DMS53 treated with DMSO at 0.1 percent for 48 hours (cell line): ENCODE results near the gene PRPF31.

Experiments
- DNase-seq: peaks from one replicate; lab custom pipeline; 2025; ENCODE audit not compliant: unreplicated experiment; lab: John Stamatoyannopoulos, UW

PRPF31 gene

DNA sequence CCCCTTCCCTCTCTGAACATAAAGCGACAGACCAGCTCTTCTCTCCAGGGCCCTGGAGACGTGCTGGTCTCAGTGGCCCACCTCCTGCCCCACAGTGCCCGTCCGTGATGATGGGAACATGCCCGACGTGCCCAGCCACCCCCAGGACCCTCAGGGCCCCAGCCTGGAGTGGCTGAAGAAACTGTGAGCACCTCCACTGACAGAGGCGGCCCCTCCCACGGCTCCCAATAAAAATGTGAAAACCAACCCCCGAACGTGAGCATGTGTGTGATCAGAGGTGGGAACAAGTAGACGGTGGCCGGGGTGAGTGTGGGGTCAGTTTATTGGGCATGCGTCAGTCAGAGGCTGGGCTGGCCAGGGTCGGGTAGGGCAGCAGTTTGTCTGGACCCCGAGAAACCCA is 8.8 kb upstream of the PRPF31 start:
- DNase-seq: no peak

DNA sequence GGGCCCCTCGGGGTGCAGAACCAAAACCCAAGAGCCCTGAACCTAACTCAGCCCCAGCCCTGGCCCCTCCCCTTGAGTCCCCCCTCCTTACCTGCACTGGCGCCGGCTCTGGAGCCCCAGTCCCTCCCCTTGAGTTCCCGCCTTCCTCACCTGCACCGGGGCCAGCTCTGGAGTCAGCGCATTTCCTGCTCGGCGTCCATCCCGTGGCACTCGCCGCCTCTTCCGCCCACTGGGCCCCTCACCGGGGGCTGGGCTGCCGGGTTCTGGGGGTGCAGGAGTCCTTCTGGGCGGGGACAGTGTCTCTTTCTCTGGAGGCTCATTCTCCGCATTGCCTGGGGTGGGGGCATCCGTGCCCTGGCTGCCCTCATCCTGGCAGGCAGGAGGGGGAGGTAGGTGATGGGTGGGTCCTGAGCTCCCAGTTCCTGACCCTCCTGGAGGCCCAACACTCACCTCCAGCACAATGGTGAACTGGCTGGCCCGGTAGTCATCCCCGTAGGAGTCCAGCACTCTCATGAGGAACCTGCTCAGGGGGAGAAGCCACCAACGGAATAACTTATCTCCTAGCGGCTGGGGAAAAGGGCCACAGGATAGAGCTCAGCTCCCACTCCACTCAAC is 7.6 kb upstream of the PRPF31 start:
- DNase-seq: no peak

DNA sequence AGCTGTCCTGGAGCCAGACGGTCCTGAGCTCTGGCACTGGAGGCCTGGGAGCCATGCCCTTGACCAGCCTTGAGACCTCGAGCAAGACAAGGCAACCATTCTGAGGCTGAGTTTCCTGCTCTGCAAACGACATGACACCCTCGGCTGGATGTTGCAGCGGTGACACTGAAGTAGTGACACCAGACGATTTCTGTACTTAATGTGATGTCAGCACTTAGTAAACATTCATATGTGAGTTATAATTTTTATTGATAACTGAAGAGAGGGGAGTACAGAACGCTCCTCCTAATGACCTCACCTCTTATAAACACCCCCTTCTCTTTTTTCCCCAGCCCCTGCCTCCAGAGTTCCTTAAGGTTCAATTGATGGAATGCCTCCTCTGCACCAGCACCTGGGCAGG is 7.1 kb upstream of the PRPF31 start:
- DNase-seq: no peak

DNA sequence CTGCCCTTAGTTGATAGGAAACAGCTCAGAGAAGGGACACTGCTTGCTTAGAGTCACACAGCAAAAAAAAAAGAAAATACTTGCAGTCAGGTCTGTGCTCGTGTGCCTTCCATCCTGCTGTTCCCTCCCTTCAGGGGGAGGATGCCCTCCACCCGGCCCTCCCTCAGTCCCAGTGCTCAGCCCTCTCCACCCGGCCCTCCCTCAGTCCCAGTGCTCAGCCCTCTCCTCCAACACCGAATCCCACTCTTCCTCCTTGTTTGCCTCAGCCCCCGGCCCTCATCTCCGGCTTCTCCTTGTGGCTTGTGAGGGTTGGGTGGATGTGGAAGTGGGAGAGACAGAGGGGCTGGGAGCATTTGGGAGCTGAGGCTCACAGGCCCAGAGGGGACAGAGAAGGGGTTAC is 5.9 kb upstream of the PRPF31 start:
- DNase-seq: no peak

DNA sequence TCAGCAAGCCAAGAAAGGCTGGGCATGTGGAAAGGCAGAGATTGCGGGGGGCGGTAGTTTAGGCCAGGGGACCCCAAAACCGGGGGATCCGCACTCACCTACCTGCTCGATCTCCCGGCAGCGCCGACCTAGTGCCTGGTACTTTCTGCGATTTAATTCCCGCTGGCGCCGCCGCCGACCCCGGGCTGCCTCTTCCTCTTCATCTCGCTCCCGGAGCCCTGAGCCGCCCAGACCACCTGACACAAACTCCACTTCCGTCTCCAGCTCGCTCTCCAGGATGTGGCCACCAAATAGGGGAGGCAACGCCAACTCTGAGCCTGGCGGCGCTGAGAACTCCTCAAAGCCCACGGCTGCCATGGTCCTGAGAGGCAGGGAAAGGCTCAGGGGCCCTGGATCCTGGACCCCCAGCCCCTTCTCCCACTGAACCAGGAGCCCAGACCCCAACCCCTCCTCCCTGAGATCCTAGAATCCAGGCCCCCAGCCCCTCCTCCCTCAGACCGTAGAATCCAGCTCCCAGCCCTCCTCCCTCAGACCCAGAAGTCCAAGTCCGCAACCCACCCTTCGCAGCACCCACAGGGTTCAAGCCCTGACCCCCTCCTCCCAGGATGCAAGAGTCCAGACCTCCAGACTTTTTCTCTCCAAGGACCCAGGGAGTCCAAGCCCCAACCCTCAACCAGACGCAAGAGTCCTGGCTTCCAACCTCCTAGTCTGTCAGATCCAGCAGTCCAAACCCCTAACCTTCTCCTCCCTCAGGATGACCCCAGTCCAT is 1.0 kb upstream of the PRPF31 start:
- peak; percentile 13 for DNase-seq

DNA sequence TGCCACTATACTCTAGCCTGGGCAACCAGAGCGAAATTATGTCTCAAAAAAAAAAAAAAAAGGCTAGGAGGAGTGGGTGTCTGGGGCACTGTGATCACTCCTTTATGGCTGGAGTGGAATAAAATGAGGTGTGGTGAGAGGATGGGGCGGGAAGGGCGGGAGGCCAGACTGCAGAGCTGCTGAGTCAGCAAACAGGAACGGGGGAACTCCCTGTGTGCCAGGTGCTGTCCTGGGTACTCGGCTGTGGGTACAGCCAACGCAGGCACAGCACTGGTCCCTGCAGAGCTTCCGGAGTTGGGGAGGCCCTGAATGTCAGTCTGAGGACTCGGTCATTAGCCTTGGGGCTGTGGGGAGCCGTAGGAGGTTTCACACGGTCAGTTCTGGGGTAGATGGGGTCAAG is 5.7 kb downstream of the PRPF31 start:
- no peak for DNase-seq

DNA sequence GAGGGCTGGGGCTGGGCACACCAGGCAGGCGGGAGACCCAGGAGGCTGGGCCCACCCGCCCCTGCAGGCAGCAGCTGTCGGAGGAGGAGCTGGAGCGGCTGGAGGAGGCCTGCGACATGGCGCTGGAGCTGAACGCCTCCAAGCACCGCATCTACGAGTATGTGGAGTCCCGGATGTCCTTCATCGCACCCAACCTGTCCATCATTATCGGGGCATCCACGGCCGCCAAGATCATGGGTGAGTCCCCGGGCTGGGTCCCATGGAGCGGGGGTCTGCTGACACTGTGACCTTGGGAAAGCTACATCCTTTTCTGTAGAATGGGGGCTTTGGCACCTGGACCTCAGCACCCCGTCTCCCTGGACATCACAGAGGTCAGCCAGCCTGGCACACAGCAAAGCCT is 8.1 kb downstream of the PRPF31 start:
- no peak for DNase-seq

DNA sequence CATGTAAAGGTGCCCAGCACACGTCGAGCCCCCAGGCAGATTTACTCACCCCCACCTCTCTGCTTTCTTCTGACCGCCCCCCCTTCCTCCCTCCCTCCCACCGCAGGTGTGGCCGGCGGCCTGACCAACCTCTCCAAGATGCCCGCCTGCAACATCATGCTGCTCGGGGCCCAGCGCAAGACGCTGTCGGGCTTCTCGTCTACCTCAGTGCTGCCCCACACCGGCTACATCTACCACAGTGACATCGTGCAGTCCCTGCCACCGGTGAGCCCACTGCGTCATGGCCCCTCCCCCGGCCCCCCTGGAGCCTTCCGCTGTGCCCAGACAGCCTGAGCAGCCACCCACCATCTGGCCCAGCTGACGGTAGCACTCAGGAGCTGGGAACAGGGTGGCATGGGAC is 8.8 kb downstream of the PRPF31 start:
- DNase-seq: no peak

DNA sequence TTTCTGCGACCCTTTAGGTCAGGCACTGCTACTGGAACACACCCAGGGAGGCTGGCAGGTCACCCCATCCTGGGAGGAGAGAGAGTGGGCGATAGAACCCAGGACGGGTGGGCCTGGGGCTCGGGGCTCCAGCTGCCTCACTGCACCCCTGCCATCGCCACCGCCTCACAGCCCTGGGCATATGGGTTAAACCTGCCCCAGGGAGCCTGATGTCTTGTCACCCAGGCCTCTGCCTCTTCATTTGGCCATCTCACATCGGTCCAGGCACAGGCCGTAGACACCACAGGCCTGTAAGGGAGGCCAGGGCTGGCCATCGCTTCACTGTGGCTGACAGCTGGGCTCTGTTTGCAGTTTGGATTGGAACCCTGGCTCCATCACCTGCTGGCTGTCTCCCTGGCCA is 10.2 kb downstream of the PRPF31 start:
- no peak for DNase-seq

DNA sequence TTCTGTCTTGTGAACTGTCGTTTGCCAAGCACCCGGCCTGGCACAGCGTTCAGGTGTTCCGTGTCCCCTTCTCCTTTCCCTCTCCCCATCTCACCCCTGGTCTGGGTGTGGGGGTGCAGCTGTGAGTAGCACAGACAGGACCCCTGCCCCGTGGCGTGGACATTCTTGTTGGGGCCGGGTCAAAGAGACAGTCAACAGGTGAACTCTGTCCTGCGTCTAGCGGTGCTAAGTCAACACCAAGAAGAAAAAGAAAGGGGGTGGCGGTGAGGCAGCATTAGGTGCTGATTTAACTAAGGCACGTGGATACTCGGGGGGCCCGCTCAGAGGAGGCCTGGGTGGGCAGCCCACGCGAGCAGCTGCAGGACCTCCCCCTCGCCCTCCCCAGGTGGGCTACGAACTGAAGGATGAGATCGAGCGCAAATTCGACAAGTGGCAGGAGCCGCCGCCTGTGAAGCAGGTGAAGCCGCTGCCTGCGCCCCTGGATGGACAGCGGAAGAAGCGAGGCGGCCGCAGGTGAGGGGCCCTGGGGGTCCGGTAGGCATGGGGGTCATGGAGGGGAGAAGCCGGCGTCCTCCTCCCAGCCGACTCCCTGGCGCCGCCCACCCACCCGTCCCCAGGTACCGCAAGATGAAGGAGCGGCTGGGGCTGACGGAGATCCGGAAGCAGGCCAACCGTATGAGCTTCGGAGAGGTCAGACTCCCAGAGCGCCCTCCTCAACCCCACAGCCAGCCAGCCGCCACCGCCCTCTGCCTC is 12.3 kb downstream of the PRPF31 start:
- DNase-seq: no peak

DNA sequence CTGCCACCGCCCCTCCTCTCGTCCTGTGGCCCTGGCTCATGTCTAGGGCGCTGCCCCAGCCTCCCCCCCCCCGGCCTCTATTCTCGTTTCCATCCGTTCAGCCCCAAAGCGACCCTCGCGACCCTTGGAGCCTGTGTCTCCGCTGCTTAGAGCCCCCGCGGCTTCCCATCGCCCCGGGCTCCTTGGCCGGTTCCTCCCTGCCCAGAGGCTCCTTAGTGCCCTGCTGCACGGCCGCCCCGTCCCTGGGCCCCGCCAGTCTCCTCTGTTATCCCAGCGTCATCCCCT is 12.8 kb downstream of the PRPF31 start:
- no peak for DNase-seq

DNA sequence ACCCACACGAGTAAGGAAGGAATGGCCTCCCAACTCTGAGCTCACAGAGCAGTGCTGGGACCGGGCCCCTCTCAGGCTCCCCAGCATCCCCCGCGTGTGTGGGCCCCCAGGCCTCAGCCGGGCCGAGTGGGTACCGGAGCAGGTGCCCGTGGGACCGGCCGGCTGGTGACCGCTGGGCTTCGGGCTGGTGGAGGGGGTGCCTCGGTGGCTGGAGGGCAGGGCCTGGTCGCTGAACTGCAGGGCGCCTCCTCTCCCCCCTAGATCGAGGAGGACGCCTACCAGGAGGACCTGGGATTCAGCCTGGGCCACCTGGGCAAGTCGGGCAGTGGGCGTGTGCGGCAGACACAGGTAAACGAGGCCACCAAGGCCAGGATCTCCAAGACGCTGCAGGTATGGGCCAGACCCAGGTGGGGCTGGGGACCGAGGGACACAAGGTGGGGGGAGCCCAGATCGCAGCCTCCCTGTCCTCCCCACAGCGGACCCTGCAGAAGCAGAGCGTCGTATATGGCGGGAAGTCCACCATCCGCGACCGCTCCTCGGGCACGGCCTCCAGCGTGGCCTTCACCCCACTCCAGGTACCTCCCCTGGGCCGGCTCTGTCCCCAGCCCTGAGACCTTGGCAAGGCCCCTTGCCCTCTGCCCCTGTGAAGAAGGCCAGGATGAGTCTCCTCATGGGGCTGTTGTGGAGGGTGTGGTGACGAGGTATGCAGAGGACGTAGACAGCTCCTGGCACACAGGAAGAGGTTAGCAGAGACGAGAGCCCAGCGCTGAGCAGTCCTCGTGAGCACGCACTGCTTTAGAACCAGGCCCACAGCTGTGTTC is 13.5 kb downstream of the PRPF31 start:
- DNase-seq: no peak

DNA sequence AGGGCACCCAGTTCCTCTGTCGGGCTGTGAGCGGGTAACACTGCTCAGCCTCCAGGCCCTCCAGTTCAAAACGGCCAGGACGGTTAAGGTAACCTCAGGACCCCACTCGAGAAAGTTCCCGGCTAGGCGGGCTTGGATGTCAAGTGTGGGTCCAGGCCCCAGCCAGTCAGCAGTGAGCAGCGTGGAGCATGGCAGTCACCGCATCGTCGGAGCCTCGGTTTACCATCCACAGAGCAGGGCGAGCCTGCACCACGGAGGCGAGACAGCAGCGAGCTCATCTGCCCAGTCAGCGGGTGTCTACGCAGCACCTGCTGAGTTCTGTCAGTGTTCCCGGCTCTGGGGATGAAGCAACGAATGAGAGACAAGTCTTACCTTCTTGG is 14.1 kb downstream of the PRPF31 start:
- DNase-seq: no peak

DNA sequence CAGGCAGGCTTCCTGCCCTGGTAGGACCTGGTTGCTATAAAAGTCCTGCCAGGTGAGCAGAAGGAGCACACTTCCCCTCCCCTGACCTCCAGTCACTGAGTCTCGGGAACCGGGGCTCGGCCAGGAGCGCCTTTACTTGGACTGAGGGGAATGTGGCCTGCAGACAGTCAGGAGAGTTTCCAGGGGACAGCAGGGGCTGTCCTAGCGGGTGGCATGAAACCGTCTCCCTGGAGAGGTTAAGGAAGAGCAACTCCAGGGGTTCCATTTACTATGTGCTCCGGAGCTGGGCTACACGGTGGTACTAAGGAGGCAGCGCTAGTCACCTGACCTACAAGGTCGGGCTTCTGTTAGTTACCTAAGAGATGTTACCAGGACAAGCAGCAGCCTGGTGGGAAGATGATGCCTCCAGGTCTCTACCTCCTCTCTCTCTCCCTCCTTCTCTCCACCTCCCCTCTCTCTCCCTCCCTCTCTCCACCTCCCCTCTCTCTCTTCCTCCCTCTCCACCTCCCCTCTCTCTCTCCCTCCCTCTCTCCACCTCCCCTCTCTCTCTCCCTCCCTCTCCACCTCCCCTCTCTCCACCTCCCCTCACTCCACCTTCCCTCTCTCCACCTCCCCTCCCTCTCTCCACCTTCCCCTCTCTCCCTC is 17.9 kb downstream of the PRPF31 start:
- no peak for DNase-seq

DNA sequence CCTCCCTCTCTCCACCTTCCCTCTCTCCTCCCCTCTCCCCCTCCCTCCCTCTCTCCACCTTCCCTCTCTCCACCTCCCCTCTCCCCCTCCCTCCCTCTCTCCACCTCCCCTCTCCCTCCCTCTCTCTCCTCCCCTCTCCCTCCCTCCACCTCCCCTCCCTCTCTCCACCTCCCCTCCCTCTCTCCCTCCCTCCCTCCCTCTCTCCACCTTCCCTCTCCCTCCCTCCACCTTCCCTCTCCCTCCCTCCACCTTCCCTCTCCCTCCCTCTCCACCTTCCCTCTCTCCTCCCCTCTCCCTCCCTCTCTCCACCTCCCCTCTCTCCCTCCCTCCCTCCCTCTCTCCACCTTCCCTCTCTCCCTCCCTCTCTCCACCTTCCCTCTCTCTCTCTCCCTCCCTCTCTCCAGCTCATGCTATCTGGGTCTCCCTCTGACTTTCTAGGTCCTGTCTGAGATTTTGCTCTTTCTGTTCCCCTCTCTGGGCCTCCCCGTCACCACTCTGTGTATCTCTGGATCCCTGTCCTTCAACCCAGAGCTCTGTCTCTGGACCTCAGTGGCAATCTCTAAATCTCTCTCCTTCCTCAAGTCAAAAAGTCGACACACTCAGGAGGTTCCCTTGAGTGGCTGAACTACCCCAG is 18.5 kb downstream of the PRPF31 start:
- no peak for DNase-seq

DNA sequence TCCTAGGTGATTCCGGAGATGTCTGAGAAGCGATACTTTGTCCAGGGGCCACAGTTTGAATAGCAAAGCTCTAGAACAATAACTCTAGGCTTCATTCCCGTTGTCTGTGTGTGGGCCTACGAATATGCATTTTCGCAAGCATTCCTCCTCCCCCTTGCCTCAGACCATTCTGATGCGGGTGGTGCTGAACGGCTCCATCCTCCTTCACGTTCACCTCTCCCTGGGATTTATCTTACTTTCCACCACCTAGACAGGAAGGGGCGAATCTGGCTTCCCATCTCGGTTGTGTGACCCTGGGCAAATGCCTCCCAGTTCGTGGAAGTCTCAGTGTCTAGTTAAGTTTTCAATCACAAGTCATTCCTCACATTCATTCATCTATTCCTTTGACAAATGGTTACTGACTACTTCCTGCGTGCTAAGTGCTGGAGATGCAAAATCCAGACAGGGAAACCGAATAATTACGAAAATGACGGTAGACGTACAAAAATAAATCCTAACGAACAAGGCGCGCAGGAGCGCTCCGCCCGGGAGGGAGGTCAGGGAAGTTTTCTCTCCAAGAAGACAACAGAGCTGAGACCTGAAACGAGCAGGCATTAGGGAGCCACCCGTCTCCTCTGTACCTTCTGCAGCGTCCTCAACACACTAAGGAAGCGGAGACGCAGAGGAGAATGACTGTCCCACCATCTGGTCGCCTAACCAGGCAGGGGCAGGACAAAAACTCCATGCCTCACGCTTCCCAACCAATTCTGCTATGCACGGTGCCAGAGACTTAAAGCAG is 20.7 kb downstream of the PRPF31 start:
- peak; percentile 68 for DNase-seq

DNA sequence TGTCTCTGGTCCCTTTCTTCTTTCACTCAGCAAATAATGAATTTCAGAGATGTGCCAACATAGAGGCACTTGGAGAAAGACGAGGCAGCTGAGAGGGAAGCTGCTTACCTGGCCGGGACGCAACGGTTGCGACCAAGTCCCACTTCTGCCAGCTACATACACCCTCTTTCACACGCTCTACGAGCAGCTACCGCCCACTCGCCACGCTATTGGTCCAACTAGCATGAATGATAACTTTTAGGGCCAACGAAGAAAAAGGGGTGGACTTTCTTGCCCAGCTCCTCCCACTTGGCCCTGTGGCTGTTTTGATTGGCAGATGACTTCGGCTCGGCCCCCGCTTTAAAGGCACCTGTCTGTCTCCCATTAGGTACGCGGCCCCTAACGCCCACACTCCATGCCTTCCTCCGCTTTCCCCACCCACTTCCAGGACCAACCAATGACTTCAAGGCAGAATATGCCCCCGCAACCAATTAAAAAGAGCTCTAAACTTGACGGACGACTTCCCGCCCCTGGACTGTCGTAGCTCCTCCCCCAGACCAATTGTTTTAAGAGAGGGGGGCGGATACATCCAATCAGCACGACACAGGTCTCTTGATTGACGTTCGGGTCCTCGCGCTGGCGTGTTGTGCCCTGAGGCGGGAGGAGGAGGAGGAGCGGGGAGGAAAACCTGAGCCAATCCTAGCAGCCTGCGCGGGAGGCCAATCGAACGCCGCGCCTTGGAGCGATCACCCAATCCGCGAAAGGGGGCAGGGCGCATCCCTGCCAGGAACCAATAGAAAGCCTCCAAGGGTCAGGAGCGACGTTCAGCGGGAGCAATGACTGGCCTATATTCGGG is 21.5 kb downstream of the PRPF31 start:
- DNase-seq: peak; percentile 99

DNA sequence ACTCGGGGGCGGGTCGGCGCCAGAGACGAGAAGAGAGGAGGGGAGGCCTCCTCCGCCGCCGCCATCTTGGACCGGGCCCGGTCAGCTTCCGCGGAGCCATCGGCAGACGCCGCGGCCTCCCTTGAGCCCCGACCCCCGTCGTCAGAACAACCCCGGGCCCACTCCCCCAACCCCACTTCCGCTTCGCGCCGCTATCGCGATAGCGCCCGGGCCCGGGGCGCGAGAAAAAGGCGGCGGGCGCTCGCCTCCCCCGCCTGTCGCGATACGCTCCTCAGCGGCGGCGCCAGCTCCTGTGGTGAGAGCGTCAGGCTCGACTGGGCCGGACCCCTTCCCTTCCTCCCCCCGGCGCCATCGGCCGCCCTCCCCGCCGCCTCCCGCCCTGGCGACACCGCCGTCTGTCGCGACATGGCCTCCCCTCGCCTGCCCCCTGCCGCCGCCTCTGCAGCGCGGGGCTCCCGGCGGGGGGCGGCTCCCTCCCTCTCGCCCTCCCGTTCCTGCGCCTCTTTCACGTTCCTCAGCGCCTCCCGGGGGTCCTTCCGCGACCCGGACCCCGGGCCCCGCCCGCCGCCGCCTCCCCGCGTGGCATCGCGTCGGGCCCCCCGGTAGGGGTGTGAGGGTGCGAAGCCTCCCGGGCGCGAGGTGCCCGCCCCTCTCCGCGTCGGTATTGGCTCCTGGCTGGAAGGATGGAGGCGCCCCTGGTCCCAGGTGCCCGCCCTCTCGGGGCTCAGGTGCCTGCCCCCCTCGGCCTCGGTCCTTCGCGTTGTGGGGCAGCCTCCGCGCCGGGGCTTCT is 22.3 kb downstream of the PRPF31 start, which contains the start of gene CNOT3:
CNOT3 (plus strand) TSS at position 64 of the 790 bp plus-strand sequence. CDS start 5,217 bp downstream, outside the sequence.
- no peak for DNase-seq
